ENCODE data around the gene SPDYC.

SPDYC gene

DNA sequence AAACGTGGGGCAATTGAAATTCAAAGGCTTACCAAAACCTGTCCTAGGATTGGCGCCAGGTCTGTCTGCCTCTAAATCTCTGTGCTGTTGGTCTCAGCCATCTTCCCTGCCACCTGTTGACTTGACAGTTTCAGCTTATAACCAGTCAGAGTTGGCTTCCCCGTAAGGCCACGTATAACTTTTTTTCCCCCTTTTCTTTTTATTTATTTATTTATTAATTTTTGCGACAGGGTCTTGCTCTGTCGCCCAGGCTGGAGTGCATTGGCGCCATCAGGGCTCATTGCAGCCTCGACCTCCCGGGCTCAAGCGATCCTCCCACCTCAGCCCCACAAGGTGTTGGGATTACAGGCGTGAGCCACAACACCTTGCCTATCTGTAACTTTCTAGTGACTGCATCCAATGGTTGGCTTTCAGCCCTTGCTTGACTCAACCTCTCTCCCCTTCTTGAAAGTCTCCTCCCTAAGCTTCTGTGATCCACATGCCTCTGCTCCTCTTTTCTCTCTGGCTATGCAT lies 34.3 kb upstream of the SPDYC start (continued):
- TF ChIP-seq TOX (CRISPR knock-in tag; IDR thresholded peaks at IDR 0.05; ENCODE audit: borderline replicate concordance) (no peak), ZNF8 (CRISPR knock-in tag; IDR thresholded peaks at IDR 0.05) (no peak), PPARA (CRISPR knock-in tag; IDR thresholded peaks at IDR 0.05; ENCODE audit: borderline replicate concordance) (no peak), ARNTL (CRISPR knock-in tag; IDR thresholded peaks at IDR 0.05; ENCODE audit: borderline replicate concordance, low read depth) (no peak)

GRCh38 chr11:65136515-65137096 lies 33.4 kb upstream of the SPDYC start:
- no peak for TF ChIP-seq ZFP3 (CRISPR knock-in tag; IDR thresholded peaks at IDR 0.05)
- no peak for TF ChIP-seq ZNF70 (CRISPR knock-in tag; IDR thresholded peaks at IDR 0.05)
- TF ChIP-seq BACH2 (CRISPR knock-in tag; IDR thresholded peaks at IDR 0.05; ENCODE audit: borderline replicate concordance): no peak
- no peak for TF ChIP-seq CSRNP3 (CRISPR knock-in tag; IDR thresholded peaks at IDR 0.05)
- no peak for TF ChIP-seq TOX (CRISPR knock-in tag; IDR thresholded peaks at IDR 0.05; ENCODE audit: borderline replicate concordance)
- TF ChIP-seq, protein P1, sequence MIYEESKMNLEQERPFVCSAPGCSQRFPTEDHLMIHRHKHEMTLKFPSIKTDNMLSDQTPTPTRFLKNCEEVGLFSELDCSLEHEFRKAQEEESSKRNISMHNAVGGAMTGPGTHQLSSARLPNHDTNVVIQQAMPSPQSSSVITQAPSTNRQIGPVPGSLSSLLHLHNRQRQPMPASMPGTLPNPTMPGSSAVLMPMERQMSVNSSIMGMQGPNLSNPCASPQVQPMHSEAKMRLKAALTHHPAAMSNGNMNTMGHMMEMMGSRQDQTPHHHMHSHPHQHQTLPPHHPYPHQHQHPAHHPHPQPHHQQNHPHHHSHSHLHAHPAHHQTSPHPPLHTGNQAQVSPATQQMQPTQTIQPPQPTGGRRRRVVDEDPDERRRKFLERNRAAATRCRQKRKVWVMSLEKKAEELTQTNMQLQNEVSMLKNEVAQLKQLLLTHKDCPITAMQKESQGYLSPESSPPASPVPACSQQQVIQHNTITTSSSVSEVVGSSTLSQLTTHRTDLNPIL (CRISPR knock-in tag; IDR thresholded peaks at IDR 0.05; ENCODE audit: low read depth): no peak
- TF ChIP-seq ZC3H10 (CRISPR knock-in tag; IDR thresholded peaks at IDR 0.05): no peak
- no peak for TF ChIP-seq ZNF8 (CRISPR knock-in tag; IDR thresholded peaks at IDR 0.05)
- no peak for TF ChIP-seq PPARA (CRISPR knock-in tag; IDR thresholded peaks at IDR 0.05; ENCODE audit: borderline replicate concordance)
- ATAC-seq: no peak

DNA sequence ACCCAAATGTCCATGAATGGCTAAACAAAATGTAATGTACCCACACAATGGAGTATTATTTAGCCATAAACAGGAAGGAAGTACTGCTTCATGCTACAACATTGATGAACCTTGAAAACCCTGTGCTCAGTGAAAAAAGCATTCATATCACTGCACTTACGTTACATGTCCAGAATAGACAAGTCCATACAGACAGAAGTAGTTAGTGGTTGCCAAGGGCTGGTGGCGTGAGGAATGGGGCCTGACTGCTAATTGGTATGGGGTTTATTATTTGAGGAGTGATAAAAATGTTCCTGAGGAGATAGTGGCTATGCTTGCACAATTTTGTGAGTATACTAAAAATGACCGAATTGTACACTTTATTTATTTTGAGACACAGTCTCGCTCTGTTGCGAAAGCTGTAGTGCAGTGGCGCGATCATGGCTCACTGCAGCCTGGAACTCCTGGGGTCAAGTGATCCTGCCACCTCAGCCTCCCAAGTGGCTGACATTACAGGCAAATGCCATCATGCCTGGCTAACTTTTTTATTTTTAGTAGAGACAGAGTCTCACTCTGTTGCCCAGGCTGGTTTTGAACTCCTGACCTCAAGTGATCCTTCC lies 28.0 kb upstream of the SPDYC start:
- ATAC-seq: no peak
- TF ChIP-seq ZFP30 (CRISPR knock-in tag; IDR thresholded peaks at IDR 0.05) (no peak), ISL1 (CRISPR knock-in tag; IDR thresholded peaks at IDR 0.05) (no peak), TSHZ2 (CRISPR knock-in tag; IDR thresholded peaks at IDR 0.05) (no peak), TOX (CRISPR knock-in tag; IDR thresholded peaks at IDR 0.05; ENCODE audit: borderline replicate concordance) (no peak), RARB (CRISPR knock-in tag; IDR thresholded peaks at IDR 0.05) (no peak), CSDC2 (CRISPR knock-in tag; IDR thresholded peaks at IDR 0.05) (no peak), ARNTL (CRISPR knock-in tag; IDR thresholded peaks at IDR 0.05; ENCODE audit: borderline replicate concordance, low read depth) (no peak)

- TF ChIP-seq, protein P2, sequence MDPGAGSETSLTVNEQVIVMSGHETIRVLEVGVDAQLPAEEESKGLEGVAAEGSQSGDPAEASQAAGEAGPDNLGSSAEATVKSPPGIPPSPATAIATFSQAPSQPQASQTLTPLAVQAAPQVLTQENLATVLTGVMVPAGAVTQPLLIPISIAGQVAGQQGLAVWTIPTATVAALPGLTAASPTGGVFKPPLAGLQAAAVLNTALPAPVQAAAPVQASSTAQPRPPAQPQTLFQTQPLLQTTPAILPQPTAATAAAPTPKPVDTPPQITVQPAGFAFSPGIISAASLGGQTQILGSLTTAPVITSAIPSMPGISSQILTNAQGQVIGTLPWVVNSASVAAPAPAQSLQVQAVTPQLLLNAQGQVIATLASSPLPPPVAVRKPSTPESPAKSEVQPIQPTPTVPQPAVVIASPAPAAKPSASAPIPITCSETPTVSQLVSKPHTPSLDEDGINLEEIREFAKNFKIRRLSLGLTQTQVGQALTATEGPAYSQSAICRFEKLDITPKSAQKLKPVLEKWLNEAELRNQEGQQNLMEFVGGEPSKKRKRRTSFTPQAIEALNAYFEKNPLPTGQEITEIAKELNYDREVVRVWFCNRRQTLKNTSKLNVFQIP (CRISPR knock-in tag; IDR thresholded peaks at IDR 0.05; ENCODE audit: borderline replicate concordance, low read depth): no peak
- TF ChIP-seq ZNF565 (CRISPR knock-in tag; conservative IDR thresholded peaks at IDR 0.05; ENCODE audit: low read depth): 0 out of 2 replicates have a peak, but pooled peaks have one; percentile 52
- no peak for TF ChIP-seq ARNTL (CRISPR knock-in tag; IDR thresholded peaks at IDR 0.05; ENCODE audit: borderline replicate concordance, low read depth)
- TF ChIP-seq GLIS3 (CRISPR knock-in tag; IDR thresholded peaks at IDR 0.05): no peak
- ATAC-seq: no peak
Observed at GRCh38 chr11:65147352-65148075, 22.5 kb upstream of the SPDYC start.
